SIG-M5 treated with dmso at 0.1 percent for 504 hours (cell line): Measurements from ENCODE around the gene BOD1.
A peak's percentile ranks its signal among the peaks of the same experiment; 100 is the strongest.
"Not testable (repeated sequence)": the region's sequence is repeated elsewhere in the genome, so short reads cannot be mapped to it uniquely, and the experiment has no call there.

ENCODE experiments used
- DNase-seq: peaks from one replicate; lab custom pipeline; 2025; ENCODE audit not compliant: unreplicated experiment; lab: John Stamatoyannopoulos, UW

The BOD1 gene

GRCh38 chr5:173620784-173621183, 4.3 kb upstream of the BOD1 start:
- no peak for DNase-seq

- peak; percentile 66 for DNase-seq
Measured at GRCh38 chr5:173618927-173619519, 2.6 kb upstream of the BOD1 start.

- DNase-seq: peak; percentile 89
Measured at GRCh38 chr5:173615884-173616576, 420 bp downstream of the BOD1 start.

DNA sequence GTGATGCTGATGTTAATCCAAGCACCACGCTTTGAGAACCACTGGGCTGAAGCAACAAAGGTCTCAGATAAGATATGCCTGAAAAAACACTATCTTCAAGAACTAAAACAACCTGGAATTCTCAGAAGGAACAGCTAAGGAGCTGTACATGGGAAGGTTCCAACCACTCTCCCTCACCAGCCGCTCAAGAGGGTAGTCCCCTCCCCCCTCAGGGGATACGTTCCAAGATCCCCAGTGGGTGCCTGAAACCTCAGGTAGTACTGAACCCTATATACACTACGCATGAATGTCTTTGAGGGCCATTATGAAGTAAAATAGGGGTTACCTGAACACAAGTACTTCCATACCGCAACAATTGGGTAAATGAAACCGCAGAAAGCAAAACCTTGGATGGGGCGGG, 1.9 kb downstream of the BOD1 start:
- no peak for DNase-seq

- no peak for DNase-seq
Measured at GRCh38 chr5:173613433-173614159, 2.9 kb downstream of the BOD1 start.

GRCh38 chr5:173612948-173613347, 3.5 kb downstream of the BOD1 start:
- no peak for DNase-seq

- no peak for DNase-seq
Measured at GRCh38 chr5:173611706-173612105, 4.7 kb downstream of the BOD1 start.

DNA sequence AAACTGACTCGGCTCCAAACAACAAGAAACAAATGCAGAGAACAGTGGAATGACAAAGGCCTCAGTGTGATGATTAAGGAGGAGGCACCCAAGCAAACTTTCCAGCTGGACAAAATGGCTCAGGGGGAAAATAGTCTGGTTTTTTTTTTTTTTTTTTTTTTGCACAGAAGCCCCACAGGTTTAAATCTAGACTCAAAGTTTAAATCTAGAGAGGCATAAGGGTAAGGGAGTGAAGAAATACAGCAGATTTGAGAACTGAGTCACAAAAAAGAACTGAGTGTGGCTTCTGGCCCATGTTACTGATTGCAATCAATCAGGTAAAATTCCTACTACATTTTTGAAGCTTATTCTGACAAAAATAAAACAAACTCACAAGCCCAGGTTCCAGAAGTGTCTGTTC, 12.3 kb downstream of the BOD1 start:
- DNase-seq: no peak

DNA sequence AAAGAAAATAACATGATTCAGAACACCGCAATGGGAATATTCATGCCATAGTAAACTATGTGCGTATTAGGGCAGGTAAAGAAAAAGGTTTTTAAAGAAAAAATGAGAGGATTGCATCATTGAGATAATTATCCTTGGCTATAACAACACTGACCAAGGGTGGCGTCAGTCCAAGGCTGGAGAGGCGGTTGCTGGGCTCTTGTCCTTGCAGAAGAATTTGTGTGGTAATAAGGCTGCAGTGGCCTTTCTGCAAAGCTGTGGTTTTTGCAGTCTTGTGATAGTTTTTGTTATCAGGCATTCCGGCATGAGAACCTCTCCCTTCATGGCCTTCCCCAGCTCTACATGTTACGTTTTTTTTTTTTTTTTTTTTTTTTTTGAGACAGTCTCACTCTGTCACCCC, 14.0 kb downstream of the BOD1 start:
- DNase-seq: peak; percentile 12

DNA sequence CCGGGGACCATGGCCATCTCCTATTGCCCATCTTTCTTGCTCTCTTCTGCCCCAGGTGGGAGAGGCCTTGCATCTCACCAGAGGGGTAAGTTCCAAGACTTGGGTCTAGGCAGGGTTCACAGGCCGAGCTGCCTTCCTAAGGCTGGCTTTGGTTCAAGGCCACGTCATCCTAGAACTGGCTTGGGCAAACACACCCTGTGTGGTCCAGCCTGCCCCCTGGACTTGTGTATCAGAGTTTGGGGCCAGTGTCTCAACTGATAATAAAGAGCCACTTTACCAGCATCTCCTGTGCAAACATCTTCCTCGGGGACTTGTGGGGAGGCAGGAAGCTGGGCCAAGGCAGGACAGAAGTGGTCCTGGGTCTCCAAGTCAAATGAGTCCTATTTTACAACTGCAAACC, 17.8 kb downstream of the BOD1 start:
- no peak for DNase-seq

DNA sequence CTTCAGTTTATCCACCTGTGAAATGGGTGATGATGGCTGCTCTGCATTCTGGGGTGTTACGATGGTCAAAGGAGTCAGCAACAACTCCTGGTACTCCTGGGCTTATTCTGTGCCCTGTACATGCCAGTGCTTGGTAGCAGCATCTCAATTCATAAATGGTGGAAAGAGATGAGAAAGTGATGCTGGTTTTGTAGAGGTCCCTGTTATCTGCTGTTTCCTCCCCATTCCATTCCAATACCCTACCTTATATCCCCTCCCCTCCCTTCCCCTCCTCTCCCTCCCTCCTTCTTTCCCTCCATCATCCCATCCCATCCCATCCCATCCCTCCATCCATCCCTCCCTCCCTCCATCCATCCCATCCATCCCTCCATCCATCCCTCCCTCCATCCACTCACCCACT, 19.1 kb downstream of the BOD1 start:
- DNase-seq: no peak

- DNase-seq: no peak
Measured at GRCh38 chr5:173595841-173596240, 20.6 kb downstream of the BOD1 start.

- DNase-seq: no peak
Measured at GRCh38 chr5:173594061-173594460, 22.4 kb downstream of the BOD1 start.

DNA sequence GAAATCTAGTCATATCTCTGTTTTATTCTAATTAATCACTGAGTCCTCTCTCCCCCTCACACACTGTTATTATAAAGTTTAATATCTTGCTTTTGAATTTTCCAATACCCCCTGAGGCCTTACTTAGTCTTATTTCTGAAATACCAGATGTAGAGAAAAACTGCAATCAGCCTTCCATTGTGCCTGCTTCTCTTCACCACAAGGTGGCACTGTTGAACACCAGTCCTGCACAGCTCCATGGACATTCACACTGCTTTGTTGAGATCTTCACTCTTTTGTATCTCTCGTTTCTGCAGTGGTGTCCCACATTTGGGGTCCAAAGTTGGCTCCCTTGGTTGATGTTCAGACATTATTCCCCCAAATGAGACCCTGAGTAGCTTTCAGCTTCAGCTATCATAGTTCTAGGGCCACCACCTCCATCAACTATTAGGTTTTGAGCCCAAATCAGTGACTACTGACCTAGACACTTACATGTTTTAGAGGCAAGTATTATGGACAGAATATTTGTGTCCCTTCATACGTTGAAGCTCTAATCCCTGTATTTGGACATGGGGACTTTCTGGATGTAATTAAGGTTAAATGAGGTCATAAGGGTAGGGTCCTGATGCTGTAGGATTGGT, 24.3 kb downstream of the BOD1 start:
- peak; percentile 2 for DNase-seq

GRCh38 chr5:173591056-173591514, 25.4 kb downstream of the BOD1 start:
- no peak for DNase-seq

- DNase-seq: no peak
Measured at GRCh38 chr5:173590436-173591055, 25.9 kb downstream of the BOD1 start.

DNA sequence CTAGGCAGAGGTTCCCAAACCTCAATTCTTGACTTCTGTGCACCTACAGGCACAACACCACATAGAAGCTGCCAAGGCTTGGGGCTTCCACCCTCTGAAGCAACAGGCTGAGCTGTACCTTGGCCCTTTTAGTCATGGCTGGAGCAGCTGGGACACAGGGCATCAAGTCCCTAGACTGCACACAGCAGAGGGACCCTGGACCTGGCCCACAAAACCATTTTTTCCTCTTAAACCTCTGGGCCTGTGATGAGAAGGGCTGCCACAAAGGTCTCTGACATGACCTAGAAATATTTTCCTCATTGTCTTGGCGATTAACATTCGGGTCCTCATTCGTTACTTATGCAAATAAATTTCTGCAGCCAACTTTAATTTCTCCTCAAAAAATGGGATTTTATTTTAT, 30.3 kb downstream of the BOD1 start:
- not testable (repeated sequence) for DNase-seq

- no peak for DNase-seq
Measured at GRCh38 chr5:173583346-173583745, 33.1 kb downstream of the BOD1 start.

DNA sequence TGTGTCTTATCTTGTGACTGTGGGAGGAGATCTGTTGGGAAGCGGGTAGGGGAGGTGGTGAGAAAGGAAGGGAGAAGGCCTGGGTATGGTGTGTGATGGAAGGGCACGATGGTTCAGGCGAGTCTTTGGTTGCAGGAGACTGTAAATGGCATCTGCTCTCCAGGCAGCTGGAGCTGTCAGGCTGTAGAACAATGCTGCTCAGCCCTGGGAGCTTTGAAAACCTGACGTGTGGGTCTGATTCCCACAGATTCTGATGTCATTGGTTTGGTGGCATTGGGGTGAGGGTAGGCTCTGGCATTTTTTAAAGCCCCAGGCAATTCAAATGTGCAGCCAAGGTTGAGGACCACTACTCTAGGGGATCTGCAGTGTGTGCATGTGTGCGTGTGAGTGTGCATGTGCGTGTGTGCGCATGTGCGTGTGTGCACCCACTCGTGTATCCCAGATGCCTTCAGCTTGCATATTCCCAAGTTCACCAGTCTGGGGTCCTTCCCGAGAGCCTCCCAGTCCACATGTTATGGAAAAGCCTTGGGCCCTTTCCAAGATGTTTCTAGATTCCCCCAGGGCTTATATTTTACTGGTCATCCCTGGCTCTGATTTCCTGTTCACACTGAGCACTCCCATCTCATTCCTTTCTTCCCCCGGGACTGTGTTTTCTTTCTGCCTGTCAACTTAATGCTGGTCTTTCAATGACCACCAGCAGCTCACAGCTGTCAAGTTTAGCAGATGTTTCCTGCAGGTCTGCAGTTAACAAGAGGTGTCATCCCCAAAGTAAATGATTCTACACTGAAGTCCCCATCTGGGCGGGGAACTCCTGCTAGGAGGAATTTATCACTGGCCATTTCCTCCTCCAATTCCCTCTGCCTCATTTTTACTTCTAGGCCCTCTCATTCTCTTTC, 34.0 kb downstream of the BOD1 start:
- DNase-seq: no peak
